Amniotic epithelial cell (primary cell): ENCODE results near the gene PLA2G12A.

Experiments used
- DNase-seq: peaks from one replicate; pipeline ENCODE4 v3.0.0-alpha.2; 2010; ENCODE audit warnings: low read depth

PLA2G12A gene

GRCh38 chr4:109729718-109730618 is at the start of gene PLA2G12A:
PLA2G12A (minus strand) TSS chr4:109730070; CDS start chr4:109729809, 261 bp downstream.
- DNase-seq: peak; percentile 71

GRCh38 chr4:109764789-109765402 is 35.0 kb upstream of the PLA2G12A start:
- DNase-seq: peak; percentile 19

- peak; percentile 17 for DNase-seq
Observed at GRCh38 chr4:109764376-109764775, 34.5 kb upstream of the PLA2G12A start.

- peak; percentile 38 for DNase-seq
Observed at GRCh38 chr4:109760682-109761081, 30.8 kb upstream of the PLA2G12A start.

GRCh38 chr4:109755656-109756055 is 25.8 kb upstream of the PLA2G12A start:
- DNase-seq: peak; percentile 83

- DNase-seq: no peak
Observed at GRCh38 chr4:109754093-109754857, 24.4 kb upstream of the PLA2G12A start.

- no peak for DNase-seq
Observed at GRCh38 chr4:109752525-109752924, 22.7 kb upstream of the PLA2G12A start.

- no peak for DNase-seq
Observed at GRCh38 chr4:109751852-109752251, 22.0 kb upstream of the PLA2G12A start.

GRCh38 chr4:109750652-109751244 is 20.9 kb upstream of the PLA2G12A start:
- no peak for DNase-seq

GRCh38 chr4:109749388-109750082 is 19.7 kb upstream of the PLA2G12A start:
- no peak for DNase-seq

GRCh38 chr4:109748114-109748513 is 18.2 kb upstream of the PLA2G12A start:
- no peak for DNase-seq

GRCh38 chr4:109746728-109747127 is 16.9 kb upstream of the PLA2G12A start:
- no peak for DNase-seq

GRCh38 chr4:109745830-109746229 is 16.0 kb upstream of the PLA2G12A start:
- no peak for DNase-seq

- peak; percentile 70 for DNase-seq
Observed at GRCh38 chr4:109739547-109739946, 9.7 kb upstream of the PLA2G12A start.

GRCh38 chr4:109738104-109738872 is 8.4 kb upstream of the PLA2G12A start:
- DNase-seq: no peak

- DNase-seq: peak; percentile 93
Observed at GRCh38 chr4:109735566-109736365, 5.9 kb upstream of the PLA2G12A start.

- DNase-seq: peak; percentile 18
Observed at GRCh38 chr4:109733728-109734127, 3.9 kb upstream of the PLA2G12A start.

GRCh38 chr4:109730619-109731545 is 1.0 kb upstream of the PLA2G12A start:
- peak; percentile 83 for DNase-seq
